ENCODE measurements around the gene FBXO17. TPM values are rescaled to one million over a fixed set of nuclear protein-coding genes. Genes with fewer than 3 reads are reported as not detected.

Gene FBXO17
- total and polyA plus RNA-seq, 8 donors = 5.8 to 13.8 (median 7.8) TPM

DNA sequence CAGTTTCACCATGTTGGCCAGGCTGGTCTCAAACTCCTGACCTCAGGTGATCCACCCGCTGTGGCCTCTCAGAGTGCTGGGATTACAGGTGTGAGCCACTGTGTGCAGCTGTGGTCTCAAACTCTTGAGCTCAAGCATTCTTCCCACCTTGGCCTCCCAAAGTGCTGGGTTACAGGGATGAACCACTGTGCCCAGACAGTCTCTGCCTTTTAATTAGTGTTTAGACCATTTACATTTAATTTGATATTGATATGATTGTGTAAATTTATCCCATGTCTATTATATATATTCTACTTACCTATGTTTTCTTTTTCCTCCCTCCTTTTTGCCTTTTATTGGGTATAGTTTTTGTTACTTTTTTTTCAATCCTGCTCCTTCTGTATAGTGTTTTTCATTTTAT is 73.9 kb downstream of the FBXO17 start:
- no peaks in the 10 kb centered on the region for H3K27me3 ChIP-seq
- TF ChIP-seq, protein P1, sequence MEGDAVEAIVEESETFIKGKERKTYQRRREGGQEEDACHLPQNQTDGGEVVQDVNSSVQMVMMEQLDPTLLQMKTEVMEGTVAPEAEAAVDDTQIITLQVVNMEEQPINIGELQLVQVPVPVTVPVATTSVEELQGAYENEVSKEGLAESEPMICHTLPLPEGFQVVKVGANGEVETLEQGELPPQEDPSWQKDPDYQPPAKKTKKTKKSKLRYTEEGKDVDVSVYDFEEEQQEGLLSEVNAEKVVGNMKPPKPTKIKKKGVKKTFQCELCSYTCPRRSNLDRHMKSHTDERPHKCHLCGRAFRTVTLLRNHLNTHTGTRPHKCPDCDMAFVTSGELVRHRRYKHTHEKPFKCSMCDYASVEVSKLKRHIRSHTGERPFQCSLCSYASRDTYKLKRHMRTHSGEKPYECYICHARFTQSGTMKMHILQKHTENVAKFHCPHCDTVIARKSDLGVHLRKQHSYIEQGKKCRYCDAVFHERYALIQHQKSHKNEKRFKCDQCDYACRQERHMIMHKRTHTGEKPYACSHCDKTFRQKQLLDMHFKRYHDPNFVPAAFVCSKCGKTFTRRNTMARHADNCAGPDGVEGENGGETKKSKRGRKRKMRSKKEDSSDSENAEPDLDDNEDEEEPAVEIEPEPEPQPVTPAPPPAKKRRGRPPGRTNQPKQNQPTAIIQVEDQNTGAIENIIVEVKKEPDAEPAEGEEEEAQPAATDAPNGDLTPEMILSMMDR (IDR thresholded peaks at IDR 0.05) = no peak
- FAIRE-seq (no peak), DNase-seq (no peak), ATAC-seq (no peak)
- peaks cover 0 to 19% (median 5%) of the 10 kb centered on the region in 3 donors for H3K4me1 ChIP-seq
- no peak overlapping the region for H3K27ac ChIP-seq
- intact Hi-C loops (cut with DNase I) = no loop called here
- peaks cover 0 to 9% (median 5%) of the 10 kb centered on the region in 3 donors for H3K36me3 ChIP-seq
- H3K4me3 ChIP-seq = no peak overlapping the region
- WGBS, 2 donors = 98 to 100% methylated on average over 1 of the region's 1 CpG
- no peaks in the 10 kb centered on the region for H3K9me3 ChIP-seq

DNA sequence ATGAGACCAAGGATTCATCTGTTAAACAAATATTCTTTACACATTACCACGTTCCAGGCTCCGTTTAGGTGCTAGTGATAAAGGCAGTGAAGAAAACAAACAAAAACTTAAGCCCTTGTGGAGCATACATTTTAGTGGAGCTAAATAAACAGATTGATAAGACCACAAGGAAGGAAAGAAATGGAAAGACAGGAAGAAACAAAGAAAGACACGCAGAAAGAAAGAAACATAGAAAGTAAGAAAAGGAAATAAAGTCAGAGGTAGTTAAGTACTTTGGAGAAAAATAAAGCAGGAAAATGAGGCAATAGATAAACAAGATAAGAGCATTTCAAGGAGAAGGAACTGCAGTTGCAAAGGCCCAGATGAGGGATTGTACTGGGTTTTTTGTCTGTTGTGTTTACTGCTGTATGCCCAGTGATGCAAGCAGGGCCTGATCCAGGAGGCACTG is 74.8 kb downstream of the FBXO17 start:
- no peak for ATAC-seq
- no peaks in the 10 kb centered on the region for H3K27me3 ChIP-seq
- TF ChIP-seq, protein P1 (IDR thresholded peaks at IDR 0.05) = no peak
- H3K4me1 ChIP-seq = peaks cover 0 to 19% (median 5%) of the 10 kb centered on the region in 3 donors
- DNase-seq = no peak
- H3K9me3 ChIP-seq = no peaks in the 10 kb centered on the region
- 5 to 12% methylated on average over 3 of the region's 3 CpGs for WGBS, 2 donors
- intact Hi-C loops (cut with DNase I) = no loop called here
- H3K27ac ChIP-seq = peak overlapping the region in 3 of 4 donors; percentile 73 to 84 (median 82)
- H3K4me3 ChIP-seq = peak overlapping the region in 3 of 4 donors; percentile 66 to 96 (median 80)
- no peak for FAIRE-seq
- peaks cover 0 to 9% (median 5%) of the 10 kb centered on the region in 3 donors for H3K36me3 ChIP-seq

DNA sequence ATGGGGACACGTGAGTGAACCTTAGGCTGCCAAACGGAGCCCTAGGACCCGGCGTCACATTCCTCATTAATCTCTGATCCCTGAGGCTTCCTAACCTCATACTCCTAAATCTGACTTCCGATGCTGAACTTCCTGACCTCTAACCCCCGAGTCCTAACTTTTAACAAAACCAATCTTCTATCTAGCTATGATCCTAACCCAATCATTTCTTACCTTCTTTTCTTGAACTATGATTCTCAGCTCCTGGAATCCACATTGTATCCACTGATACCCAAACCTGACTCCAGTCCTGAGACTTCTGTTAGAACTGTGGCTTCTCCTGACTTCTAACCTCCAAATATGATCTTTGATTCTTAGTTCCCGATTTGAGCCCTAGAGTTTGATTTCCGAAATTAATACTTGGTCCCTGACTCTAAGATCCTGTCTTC is 75.3 kb downstream of the FBXO17 start:
- FAIRE-seq (no peak), ATAC-seq (no peak)
- intact Hi-C loops (cut with DNase I) = no loop called here

DNA sequence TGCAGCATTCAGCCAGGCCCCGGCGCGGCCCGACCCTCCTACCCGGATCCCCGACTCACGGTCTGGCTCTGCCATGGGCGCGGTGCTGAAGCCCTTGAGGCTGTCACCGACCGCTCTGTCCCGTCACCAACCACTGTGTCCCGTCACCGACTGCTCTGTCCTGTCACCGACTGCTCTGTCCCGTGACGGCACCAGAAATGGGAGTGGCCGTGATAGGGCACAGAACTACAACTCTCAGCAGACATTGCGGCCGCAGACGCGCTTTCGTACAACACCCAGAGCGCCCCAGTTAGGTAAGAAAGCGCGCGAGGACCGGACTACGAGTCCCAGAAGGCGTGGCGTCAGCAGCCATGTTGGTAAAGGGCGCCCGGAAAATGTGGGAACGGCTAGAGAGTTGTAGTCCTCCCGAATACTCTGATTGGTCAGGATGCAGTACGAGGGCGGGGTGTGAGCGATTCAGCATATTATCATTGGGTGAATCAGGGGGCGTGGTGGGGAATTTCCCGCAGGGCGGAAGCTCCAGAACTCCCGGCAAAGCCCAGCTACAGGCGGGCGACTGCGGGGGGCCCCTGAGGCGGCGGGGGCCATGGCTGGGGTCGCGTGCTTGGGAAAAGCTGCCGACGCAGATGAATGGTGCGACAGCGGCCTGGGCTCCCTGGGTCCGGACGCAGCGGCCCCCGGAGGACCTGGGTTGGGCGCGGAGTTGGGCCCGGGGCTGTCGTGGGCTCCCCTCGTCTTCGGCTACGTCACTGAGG is 75.9 kb downstream of the FBXO17 start, which contains the start of the genes NFKBIB and SIRT2:
Gene NFKBIB, plus strand, starts transcription at position 523 of the 755 bp plus-strand sequence. Its CDS starts 64 bp downstream, at position 587.
Gene SIRT2, minus strand, starts transcription at position 172 of the 755 bp plus-strand sequence. Its CDS starts 97 bp downstream, at position 75.
- Histone ChIP-seq H3K36me3 (no peaks in the 10 kb centered on the region), H3K4me1 (peaks cover 0 to 19% (median 5%) of the 10 kb centered on the region in 3 donors), H3K27me3 (no peaks in the 10 kb centered on the region), H3K9me3 (no peaks in the 10 kb centered on the region), H3K27ac (peak within 1 kb of the TSS; percentile 73 to 87 (median 83)), H3K4me3 (peak within 1 kb of the TSS; percentile 55 to 96 (median 78))
- WGBS, 2 donors = 0 to 1% methylated on average over 56 to 64 of the region's 64 CpGs
- TF ChIP-seq, protein P1 (IDR thresholded peaks at IDR 0.05) = no peak
- ATAC-seq = peak; percentile 94 to 98 (median 96)
- intact Hi-C loops (cut with DNase I) = no loop called here
- peak; percentile 92 to 100 (median 100) for DNase-seq
- peak; percentile 95 for FAIRE-seq

More for the DNA sequence above, 75.3 kb downstream of the FBXO17 start:
- Histone ChIP-seq H3K36me3 (peaks cover 0 to 4% (median 0%) of the 10 kb centered on the region in 3 donors), H3K27me3 (no peaks in the 10 kb centered on the region), H3K4me3 (peak overlapping the region; percentile 55 to 96 (median 73)), H3K27ac (peak overlapping the region; percentile 73 to 87 (median 83)), H3K9me3 (no peaks in the 10 kb centered on the region), H3K4me1 (peaks cover 0 to 19% (median 5%) of the 10 kb centered on the region in 3 donors)
- TF ChIP-seq, protein P1 (IDR thresholded peaks at IDR 0.05) = no peak
- no peak for DNase-seq
- WGBS, 2 donors = 0 to 2% methylated on average over 8 of the region's 8 CpGs

Data from pancreas (tissue), 10 donors.